Transverse colon (tissue), 3 donors: Measurements from ENCODE around the gene PDE4D.

Experiments
- CTCF ChIP-seq, 5 experiments: fragments of 200-600 bp in 3 of 5; fragments of 450-650 bp in 2 of 5; sonication (generic) in 3 of 5; IDR thresholded peaks; 1 replicate in 2 of 5; 2 replicates in 3 of 5; pipeline ENCODE4 v1.5.1; 2016 to 2017; ENCODE audit warnings: antibody characterized with exemption in 5 of 5, inconsistent platforms in 3 of 5, mild to moderate bottlenecking in 2 of 5, moderate library complexity in 1 of 5
- EP300 ChIP-seq: sonication (generic); formaldehyde crosslinking; IDR thresholded peaks from one replicate; pipeline ENCODE4 v1.6.1; 2017; ENCODE audit warnings: antibody characterized with exemption, low read depth
- POLR2A ChIP-seq: fragments of 450-650 bp; IDR thresholded peaks from one replicate; pipeline ENCODE4 v1.6.1; 2016; ENCODE audit warnings: antibody characterized with exemption, mild to moderate bottlenecking, moderate library complexity

- TF ChIP-seq CTCF (IDR thresholded peaks at IDR 0.05) (no peak), EP300 (no peak), POLR2A (no peak)
These were observed 178.3 kb downstream of the PDE4D start for GRCh38 chr5:59715228-59715627.
